NK-92 treated with Interleukin-12 subunit alpha and Interleukin-12 subunit beta, amount 100 ng/mL, for 24 hours (cell line): Measurements from ENCODE around the gene CD36.
"Not testable (repeated sequence)": the region's sequence is repeated elsewhere in the genome, so short reads cannot be mapped to it uniquely, and the experiment has no call there.

ENCODE experiments used
- DNase-seq: peaks from one replicate; lab custom pipeline; 2025; lab: John Stamatoyannopoulos, UW

The CD36 gene

DNA sequence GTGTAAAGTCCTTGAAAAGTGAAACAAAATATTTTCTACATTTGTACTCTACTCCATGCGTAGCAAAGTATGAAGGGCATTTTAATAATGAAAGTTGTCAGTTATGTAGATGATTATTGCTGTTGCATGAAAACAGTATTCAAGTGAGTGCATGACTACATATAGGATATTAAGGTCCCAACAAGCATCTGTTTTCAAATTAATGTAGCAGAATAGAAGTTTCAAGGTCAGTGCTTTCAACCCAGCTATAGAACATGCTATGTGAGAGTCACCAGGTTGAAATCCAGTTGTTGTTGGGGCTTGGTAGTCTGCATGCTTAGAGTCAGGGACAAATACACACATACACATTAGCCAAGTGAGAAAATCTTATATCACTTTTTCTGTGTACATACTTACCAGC lies 14.8 kb downstream of the CD36 start:
- DNase-seq: no peak

GRCh38 chr7:80654887-80655340 lies 16.5 kb downstream of the CD36 start:
- DNase-seq: no peak

DNA sequence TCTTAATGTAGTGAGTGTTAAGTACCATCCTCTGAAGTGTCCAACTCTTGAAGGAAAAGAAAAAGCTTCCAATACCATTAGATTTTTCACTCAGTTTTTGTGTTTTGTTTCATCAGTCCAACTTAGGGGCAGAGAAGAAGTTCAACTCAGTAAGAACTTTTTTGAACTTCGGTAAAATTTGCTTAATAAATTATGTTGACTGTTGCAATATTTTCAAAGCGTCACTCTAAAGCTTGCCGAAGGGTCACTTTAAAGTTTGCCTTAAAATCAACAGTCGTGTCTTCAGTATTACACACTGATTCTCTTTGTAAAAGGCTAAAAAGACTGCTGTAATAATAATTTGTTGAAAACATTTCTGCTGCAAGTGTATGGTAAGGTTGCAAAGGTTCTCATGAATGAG lies 17.6 kb downstream of the CD36 start:
- no peak for DNase-seq

GRCh38 chr7:80659120-80660055 lies 20.9 kb downstream of the CD36 start:
- DNase-seq: no peak

DNA sequence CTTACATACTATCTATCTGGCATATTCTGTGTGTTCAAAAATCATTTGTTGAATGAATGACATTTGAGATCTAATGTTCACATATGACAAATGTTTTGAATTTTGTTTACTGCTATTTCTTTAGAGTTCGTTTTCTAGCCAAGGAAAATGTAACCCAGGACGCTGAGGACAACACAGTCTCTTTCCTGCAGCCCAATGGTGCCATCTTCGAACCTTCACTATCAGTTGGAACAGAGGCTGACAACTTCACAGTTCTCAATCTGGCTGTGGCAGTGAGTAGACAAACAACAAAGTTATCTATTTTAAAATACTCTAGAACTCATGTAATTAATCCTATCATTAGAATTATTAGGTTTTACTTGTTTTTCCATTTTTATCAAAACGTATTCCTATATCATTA lies 22.5 kb downstream of the CD36 start:
- DNase-seq: no peak

DNA sequence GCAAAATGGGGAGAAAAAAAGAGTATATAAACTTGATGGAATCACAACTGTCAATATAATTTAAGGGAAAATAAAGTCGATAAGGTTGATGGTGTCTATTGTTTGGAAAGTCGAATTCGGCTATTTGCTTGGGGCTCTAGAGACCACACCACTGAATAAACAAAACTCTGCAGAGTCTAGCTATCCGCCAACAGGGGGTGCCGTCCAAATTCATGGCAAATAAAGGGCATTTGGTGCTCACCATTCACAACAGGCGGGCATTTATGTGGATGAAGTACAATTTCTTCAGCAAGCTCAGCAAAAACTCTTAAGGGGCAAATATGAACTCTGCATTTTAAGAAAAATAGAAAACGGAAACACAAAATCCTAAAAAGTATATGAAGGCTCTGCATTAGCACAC lies 23.3 kb downstream of the CD36 start:
- no peak for DNase-seq

- DNase-seq: no peak
These were observed 23.8 kb downstream of the CD36 start for GRCh38 chr7:80662252-80662651.

DNA sequence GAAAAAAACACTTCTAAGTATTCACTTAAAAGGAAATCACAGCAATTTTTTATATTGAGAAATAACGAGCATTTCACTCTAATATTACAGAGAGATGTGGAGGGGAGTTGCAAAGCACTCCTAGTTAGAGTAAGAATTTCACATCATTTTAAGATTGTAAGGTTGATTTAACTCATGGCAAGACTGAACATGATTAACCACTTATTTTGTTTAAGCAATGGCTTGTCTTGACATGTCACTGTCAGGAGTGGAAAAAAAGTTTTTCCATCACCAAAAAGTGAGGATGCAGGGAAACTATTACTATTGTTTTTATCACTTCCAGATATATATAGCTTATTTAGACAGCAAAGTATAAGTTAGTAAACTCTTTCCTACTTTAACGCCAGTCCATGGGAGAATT lies 27.1 kb downstream of the CD36 start:
- DNase-seq: no peak

- DNase-seq: no peak
These were observed 27.9 kb downstream of the CD36 start for GRCh38 chr7:80666376-80666775.

GRCh38 chr7:80669367-80669766 lies 30.9 kb downstream of the CD36 start:
- not testable (repeated sequence) for DNase-seq

DNA sequence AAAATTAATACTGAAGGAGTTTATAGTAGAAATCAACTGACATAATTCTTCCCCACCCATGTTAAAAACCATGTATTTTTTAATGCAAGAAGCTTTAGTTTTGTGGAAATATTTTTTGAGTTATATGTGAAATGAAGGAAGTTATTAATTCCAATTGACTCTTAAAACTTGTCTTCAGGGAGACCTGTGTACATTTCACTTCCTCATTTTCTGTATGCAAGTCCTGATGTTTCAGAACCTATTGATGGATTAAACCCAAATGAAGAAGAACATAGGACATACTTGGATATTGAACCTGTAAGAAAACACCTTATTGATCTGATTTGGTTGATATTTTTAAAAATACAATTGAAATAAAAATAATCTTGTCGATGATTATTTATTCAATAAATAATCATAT lies 33.3 kb downstream of the CD36 start:
- DNase-seq: no peak

DNA sequence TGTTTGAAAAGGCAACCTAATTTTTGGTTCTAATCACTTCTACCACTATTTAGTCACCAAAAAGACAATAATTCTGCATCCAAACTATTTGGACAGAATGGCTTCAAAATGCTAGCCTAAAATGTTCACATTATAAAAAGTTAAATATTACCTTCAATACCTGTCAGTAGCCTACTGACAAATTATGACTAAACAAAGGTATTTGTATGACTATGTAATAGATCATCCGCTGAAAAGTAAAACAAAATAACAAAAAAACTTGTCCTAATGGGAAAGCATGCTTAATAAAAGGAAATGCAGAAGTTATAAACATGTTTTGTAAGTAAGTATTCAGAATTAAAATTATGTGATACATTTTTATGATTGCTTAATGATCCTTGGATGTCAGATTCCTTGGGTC lies 36.6 kb downstream of the CD36 start:
- no peak for DNase-seq

DNA sequence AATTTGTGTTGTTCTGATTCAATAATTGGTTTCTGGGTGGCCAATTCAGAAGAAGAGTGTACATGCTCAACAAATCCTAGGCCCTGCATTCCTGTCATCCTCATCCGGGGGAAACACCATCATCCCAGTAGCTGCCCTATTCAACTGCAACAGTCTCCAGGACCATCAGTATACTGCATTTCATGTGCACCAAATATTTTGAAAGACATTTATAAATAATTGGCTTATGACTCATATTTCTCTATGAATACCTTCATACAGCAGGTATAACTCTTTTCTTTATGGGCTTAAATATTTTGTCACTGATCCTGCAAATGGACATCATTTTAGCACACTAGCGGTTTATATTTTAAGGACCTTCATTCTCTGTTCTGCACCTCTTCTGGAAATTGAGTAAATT lies 38.0 kb downstream of the CD36 start:
- DNase-seq: no peak

DNA sequence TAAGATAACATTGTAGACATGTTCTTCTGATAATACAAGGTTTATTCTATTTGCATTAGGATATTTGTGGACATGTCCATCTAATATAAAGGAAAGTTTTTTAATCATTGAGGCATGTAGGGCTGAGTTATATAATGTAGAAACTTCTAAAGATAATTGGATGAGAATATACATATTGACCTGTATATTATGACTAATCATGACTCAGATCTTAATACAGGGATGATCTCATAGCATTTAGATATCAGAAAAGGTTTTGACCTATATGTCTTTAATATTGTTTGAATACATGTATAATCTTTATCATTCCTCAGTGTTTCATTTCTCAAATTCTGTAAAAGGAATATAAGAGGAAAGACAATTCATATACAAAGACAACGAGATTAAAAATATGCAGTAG lies 39.2 kb downstream of the CD36 start:
- no peak for DNase-seq

- DNase-seq: no peak
These were observed 40.3 kb downstream of the CD36 start for GRCh38 chr7:80678707-80679106.

DNA sequence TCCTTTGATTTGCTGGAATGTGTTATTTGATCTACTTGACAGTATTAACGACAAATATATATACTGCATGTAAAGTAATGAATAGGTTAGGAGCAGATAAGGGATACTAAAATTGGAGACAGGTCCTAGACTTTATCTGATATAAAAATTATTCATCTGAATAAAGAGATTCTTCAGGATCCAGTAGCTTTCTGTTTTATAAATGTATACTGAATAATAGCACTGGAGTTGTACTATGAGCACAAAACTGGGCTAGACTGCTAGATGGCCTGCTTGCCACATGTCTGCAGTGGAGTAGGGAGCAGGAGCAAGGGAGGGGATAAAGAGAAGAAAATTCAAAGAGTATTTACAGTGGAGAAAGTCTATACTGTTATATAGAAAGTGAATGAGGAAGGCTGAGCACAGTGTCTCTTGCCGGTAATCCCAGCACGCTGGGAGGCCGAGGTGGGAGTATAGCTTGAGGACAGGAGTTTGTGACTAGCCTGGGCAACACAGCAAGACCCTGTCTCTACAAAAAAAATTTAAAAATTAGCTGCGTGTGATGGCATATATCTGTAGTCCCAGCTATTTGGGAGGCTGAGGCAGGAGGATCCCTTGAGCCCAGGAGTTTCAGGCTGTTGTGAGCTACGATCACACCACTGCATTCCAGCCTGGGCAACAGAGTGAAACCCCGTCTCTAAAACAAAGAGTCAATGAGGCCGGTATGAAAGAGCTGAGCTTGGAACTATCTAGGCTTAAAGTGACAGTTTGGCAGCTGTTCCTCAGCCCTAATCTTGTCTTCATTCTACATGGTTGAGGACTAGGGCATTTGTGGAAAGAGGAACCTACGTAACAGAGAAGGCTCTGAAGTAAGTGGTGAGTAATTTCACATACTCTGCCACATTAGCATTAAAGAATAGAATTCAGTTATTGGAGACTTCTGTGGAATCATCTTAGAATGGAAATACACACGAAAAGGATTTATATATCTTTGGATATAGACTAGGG lies 41.8 kb downstream of the CD36 start:
- DNase-seq: no peak

GRCh38 chr7:80681272-80681885 lies 42.9 kb downstream of the CD36 start:
- DNase-seq: no peak

GRCh38 chr7:80682744-80683143 lies 44.3 kb downstream of the CD36 start:
- DNase-seq: no peak

- no peak for DNase-seq
These were observed 48.1 kb downstream of the CD36 start for GRCh38 chr7:80686576-80686975.

- no peak for DNase-seq
These were observed 60.7 kb downstream of the CD36 start for GRCh38 chr7:80699045-80699638.

DNA sequence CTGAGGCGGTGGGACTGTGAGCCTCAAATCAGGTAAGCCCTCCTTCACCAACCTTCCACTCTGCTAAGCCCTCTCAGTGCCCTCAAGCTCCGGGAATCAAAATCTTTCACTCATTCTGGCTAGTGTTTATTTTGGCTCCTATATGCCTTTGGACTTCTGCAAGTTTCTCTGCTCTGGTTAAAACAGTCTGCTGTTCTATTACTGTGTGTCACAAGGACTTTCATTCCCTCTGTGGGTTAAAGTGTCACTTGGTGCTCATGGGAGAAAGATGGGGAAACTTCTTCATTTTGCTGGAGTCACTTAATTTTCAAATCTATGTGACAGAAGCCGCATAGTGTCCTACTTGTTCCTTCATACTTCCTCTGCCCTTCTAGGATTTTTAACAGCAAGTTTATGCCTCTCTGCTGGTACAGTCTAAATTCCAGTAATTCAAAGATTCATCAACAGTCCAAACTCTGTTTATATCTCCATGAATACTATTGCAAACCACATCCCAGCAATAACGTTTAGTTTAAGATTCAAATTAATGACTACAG lies 61.3 kb downstream of the CD36 start:
- no peak for DNase-seq

DNA sequence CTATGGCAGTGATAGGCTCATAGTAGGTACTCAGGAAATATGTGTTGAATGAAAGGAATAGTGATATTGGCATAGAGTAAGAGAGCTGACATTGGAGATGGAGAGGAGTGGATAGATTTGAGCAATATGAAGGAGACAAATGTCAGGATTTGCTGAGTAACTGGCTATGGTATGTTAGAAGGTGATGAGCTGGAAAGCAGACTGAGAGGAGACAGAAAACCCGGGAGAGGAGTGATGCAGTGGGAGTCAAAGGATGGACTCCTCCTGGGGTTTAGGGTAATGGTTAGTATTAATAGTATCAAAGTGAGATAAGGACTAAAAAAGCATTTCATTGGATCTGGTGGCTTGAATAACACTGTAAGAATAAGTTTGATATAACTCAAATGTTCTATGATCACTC lies 64.8 kb downstream of the CD36 start:
- no peak for DNase-seq
